Measurements from ENCODE around the gene USP16. TPM values are rescaled to one million over a fixed set of nuclear protein-coding genes. Genes with fewer than 3 reads are reported as not detected.
"Not testable (repeated sequence)": the region's sequence is repeated elsewhere in the genome, so short reads cannot be mapped to it uniquely, and the experiment has no call there.

The USP16 gene
- total and polyA plus RNA-seq, 2 of the 13 experiments (the other 11 are each of a cell fraction or from before 2014, with no cell fraction given): 16.5 to 46.9 TPM

DNA sequence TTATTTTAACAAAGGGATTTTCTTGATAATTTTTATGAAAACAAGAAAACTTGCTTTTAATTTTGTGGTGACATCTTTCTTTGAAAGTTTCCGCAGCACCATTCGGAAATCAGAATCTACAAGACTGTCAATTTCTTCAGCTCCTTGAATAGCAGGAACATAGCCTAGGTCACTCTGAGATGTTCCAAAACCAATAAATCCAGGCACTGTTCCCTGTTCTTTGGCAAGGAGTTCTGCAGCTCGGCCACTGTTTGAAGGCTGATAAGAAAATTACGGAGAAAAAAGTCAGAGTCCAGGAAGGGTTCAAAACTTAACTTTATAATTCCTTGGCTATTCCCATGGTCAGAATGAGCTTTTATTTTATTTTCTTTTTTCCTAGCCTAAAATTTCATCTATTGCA lies 37.8 kb upstream of the USP16 start:
- H3K4me1 ChIP-seq (ENCODE audit: insufficient read depth, low read length): peaks cover 21% of the 10 kb centered on the region
- in situ Hi-C loops (cut with HindIII; ENCODE audit: extremely low pct_ligation_motif_present, low pct_unique_long_range_greater_than_20kb): no loop called here
- H4K20me1 ChIP-seq (ENCODE audit: insufficient read depth, low read length): no peaks in the 10 kb centered on the region
- ChIA-PET POLR2A (no interaction called here), CTCF (ENCODE audit: low intra/inter-chr PET ratio, low total read pairs) (no interaction called here)
- no peak overlapping the region for H3K4me3 ChIP-seq (replicated peaks in 1 of 3; ENCODE audit: insufficient read depth in 1 of 3, low read depth in 2 of 3, low read length in 3 of 3)
- BruUV-seq (replicated peaks): no TSS peak
- ATAC-seq (no peak), FAIRE-seq (no peak), DNase-seq (ENCODE audit: low spot score) (no peak)
- WGBS (ENCODE audit: low lambda C conversion rate): 97% methylated on average over 4 of the region's 4 CpGs
- no peaks in the 10 kb centered on the region for H3K9me3 ChIP-seq (ENCODE audit: low read length)
- H3K79me2 ChIP-seq (ENCODE audit: insufficient read depth, low read length): peaks cover 39% of the 10 kb centered on the region
- no peak for TF ChIP-seq NFIB (CRISPR knock-in tag; IDR thresholded peaks at IDR 0.05; ENCODE audit: borderline replicate concordance)
- TF ChIP-seq ZNF7 (CRISPR knock-in tag; IDR thresholded peaks at IDR 0.05): no peak
- no peak overlapping the region for H3K27ac ChIP-seq (ENCODE audit: extremely low read length, insufficient read depth, low read length)
- intact Hi-C loops (cut with micrococcal nuclease; ENCODE audit: unreplicated experiment): no loop called here
- no peak overlapping the region for H3K9ac ChIP-seq (ENCODE audit: insufficient read depth, low read depth, low read length)
- no peak overlapping the region for H3K4me2 ChIP-seq (ENCODE audit: low read depth, low read length)
- no peaks in the 10 kb centered on the region for H3K27me3 ChIP-seq (ENCODE audit: control insufficient read depth in 1 of 2, insufficient read depth in 2 of 2, low read length in 2 of 2)
- H3K36me3 ChIP-seq (replicated peaks in 1 of 2; ENCODE audit: control insufficient read depth in 1 of 2, insufficient read depth in 2 of 2, low read length in 2 of 2): peaks cover 8 to 44% of the 10 kb centered on the region in 2 experiments
- H2AFZ ChIP-seq (ENCODE audit: low read length): no peak overlapping the region

DNA sequence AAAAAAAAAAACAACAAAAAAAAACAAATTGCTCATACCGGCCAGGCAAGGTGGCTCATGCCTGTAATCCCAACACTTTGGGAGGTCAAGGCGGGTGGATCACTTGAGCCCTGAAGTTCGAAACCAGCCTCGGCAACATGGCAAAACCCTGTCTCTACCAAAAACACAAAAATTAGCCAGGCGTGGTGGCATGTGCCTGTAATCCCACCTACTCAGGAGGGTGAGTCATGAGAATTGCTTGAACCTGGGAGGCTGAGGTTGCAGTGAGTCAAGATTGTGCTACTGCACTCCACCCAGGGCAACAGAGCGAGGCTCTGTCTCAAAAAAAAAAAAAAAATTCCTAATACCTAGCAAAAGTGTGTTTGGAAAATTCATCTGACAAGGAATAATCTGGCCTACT lies 36.3 kb upstream of the USP16 start:
- H3K27me3 ChIP-seq (ENCODE audit: control insufficient read depth in 1 of 2, insufficient read depth in 2 of 2, low read length in 2 of 2); DNase-seq (ENCODE audit: low spot score): not testable (repeated sequence)

More for the DNA sequence above, 36.3 kb upstream of the USP16 start:
- ATAC-seq; H3K9me3 ChIP-seq (ENCODE audit: low read length); POLR2A ChIA-PET; H3K4me2 ChIP-seq (ENCODE audit: low read depth, low read length); H2AFZ ChIP-seq (ENCODE audit: low read length); FAIRE-seq; in situ Hi-C loops (cut with HindIII; ENCODE audit: extremely low pct_ligation_motif_present, low pct_unique_long_range_greater_than_20kb); BruUV-seq (replicated peaks); H4K20me1 ChIP-seq (ENCODE audit: insufficient read depth, low read length); CTCF ChIA-PET (ENCODE audit: low intra/inter-chr PET ratio, low total read pairs); H3K27ac ChIP-seq (ENCODE audit: extremely low read length, insufficient read depth, low read length); H3K4me3 ChIP-seq (replicated peaks in 1 of 3; ENCODE audit: insufficient read depth in 1 of 3, low read depth in 2 of 3, low read length in 3 of 3); intact Hi-C loops (cut with micrococcal nuclease; ENCODE audit: unreplicated experiment); H3K9ac ChIP-seq (ENCODE audit: insufficient read depth, low read depth, low read length): not testable (repeated sequence)
- H3K4me1 ChIP-seq (ENCODE audit: insufficient read depth, low read length): peaks cover 22% of the 10 kb centered on the region
- H3K36me3 ChIP-seq (replicated peaks in 1 of 2; ENCODE audit: control insufficient read depth in 1 of 2, insufficient read depth in 2 of 2, low read length in 2 of 2): peaks cover 3 to 29% of the 10 kb centered on the region in 2 experiments; a peak in 4 of 5 replicates
- H3K79me2 ChIP-seq (ENCODE audit: insufficient read depth, low read length): peaks cover 46% of the 10 kb centered on the region
- WGBS (ENCODE audit: low lambda C conversion rate): 92% methylated on average over 6 of the region's 6 CpGs

All from HepG2 (cell line).